ENCODE measurements around the gene RTN4RL1. TPM values are rescaled to one million over a fixed set of nuclear protein-coding genes. Genes with fewer than 3 reads are reported as not detected.

The RTN4RL1 gene
- total and polyA plus RNA-seq, 2 of the 13 experiments (the other 11 are each of a cell fraction or from before 2014, with no cell fraction given), result 0.01 TPM; not detected in 1

DNA sequence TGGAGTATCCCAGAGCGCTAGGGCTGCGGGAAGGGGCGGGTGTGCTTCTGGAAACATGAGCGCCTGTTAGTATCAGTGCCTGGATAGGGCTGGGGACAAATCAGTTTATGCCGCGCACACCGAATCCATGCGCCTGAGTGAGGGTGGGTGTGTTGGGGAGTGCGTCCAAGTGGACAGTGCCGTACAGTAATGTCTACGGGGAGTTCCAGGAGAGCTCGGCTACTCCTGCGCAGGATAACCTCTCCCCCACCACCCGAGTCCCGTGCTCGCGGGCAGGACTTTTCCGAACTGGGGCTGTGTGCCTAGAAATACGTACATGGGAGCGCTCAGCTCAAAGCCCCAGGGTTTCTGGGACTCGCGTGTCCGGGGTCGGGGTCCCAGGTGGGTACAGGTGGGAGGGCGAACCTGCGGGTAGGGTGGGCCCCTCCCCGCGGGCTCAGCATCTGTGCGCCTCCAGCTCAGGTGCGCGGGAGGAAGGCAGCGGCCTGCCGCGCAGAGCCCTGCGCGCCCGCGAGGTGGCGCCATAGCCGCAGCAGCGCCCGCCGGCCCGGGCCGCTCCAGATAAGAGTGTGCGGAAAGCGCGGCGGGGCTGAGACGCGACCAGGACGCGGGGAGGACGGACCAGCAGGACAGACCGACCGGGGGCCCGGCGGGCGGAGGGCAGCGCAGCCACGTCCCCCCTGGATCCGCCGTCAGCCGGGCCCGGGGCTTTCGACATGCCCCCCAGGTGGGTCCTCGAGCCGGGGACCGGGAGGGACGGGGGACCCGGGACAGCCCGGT lies 29.6 kb upstream of the RTN4RL1 start, which contains the start of gene HIC1 (continued):
- no peak for TF ChIP-seq HOMEZ (CRISPR knock-in tag; IDR thresholded peaks at IDR 0.05; ENCODE audit: low read depth)
- no peak for TF ChIP-seq FOXK2 (IDR thresholded peaks at IDR 0.05)
- TF ChIP-seq ZNF34 (CRISPR knock-in tag; IDR thresholded peaks at IDR 0.05; ENCODE audit: borderline replicate concordance), result 0 out of 2 replicates have a peak, but pooled peaks have one; percentile 29
- no peak for TF ChIP-seq RBAK (CRISPR knock-in tag; IDR thresholded peaks at IDR 0.05)
- TF ChIP-seq, protein P1, sequence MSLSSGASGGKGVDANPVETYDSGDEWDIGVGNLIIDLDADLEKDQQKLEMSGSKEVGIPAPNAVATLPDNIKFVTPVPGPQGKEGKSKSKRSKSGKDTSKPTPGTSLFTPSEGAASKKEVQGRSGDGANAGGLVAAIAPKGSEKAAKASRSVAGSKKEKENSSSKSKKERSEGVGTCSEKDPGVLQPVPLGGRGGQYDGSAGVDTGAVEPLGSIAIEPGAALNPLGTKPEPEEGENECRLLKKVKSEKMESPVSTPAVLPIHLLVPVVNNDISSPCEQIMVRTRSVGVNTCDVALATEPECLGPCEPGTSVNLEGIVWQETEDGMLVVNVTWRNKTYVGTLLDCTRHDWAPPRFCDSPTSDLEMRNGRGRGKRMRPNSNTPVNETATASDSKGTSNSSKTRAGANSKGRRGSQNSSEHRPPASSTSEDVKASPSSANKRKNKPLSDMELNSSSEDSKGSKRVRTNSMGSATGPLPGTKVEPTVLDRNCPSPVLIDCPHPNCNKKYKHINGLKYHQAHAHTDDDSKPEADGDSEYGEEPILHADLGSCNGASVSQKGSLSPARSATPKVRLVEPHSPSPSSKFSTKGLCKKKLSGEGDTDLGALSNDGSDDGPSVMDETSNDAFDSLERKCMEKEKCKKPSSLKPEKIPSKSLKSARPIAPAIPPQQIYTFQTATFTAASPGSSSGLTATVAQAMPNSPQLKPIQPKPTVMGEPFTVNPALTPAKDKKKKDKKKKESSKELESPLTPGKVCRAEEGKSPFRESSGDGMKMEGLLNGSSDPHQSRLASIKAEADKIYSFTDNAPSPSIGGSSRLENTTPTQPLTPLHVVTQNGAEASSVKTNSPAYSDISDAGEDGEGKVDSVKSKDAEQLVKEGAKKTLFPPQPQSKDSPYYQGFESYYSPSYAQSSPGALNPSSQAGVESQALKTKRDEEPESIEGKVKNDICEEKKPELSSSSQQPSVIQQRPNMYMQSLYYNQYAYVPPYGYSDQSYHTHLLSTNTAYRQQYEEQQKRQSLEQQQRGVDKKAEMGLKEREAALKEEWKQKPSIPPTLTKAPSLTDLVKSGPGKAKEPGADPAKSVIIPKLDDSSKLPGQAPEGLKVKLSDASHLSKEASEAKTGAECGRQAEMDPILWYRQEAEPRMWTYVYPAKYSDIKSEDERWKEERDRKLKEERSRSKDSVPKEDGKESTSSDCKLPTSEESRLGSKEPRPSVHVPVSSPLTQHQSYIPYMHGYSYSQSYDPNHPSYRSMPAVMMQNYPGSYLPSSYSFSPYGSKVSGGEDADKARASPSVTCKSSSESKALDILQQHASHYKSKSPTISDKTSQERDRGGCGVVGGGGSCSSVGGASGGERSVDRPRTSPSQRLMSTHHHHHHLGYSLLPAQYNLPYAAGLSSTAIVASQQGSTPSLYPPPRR (CRISPR knock-in tag; IDR thresholded peaks at IDR 0.05; ENCODE audit: borderline replicate concordance), result no peak; the same call in 1 of the 2 replicates
- TF ChIP-seq ADNP (CRISPR knock-in tag; IDR thresholded peaks at IDR 0.05), result no peak
- TF ChIP-seq ZNF672 (CRISPR knock-in tag; IDR thresholded peaks at IDR 0.05), result no peak
- TF ChIP-seq ZFP82 (CRISPR knock-in tag; IDR thresholded peaks at IDR 0.05; ENCODE audit: borderline replicate concordance), result peak; percentile 31; the same call in 1 of the 2 replicates
- no peak for TF ChIP-seq SRY (CRISPR knock-in tag; IDR thresholded peaks at IDR 0.05)
- TF ChIP-seq, protein P2, sequence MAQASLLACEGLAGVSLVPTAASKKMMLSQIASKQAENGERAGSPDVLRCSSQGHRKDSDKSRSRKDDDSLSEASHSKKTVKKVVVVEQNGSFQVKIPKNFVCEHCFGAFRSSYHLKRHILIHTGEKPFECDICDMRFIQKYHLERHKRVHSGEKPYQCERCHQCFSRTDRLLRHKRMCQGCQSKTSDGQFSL (CRISPR knock-in tag; IDR thresholded peaks at IDR 0.05), result no peak
- no peak for TF ChIP-seq PAF1 (CRISPR knock-in tag; IDR thresholded peaks at IDR 0.05)
- TF ChIP-seq, protein P3, sequence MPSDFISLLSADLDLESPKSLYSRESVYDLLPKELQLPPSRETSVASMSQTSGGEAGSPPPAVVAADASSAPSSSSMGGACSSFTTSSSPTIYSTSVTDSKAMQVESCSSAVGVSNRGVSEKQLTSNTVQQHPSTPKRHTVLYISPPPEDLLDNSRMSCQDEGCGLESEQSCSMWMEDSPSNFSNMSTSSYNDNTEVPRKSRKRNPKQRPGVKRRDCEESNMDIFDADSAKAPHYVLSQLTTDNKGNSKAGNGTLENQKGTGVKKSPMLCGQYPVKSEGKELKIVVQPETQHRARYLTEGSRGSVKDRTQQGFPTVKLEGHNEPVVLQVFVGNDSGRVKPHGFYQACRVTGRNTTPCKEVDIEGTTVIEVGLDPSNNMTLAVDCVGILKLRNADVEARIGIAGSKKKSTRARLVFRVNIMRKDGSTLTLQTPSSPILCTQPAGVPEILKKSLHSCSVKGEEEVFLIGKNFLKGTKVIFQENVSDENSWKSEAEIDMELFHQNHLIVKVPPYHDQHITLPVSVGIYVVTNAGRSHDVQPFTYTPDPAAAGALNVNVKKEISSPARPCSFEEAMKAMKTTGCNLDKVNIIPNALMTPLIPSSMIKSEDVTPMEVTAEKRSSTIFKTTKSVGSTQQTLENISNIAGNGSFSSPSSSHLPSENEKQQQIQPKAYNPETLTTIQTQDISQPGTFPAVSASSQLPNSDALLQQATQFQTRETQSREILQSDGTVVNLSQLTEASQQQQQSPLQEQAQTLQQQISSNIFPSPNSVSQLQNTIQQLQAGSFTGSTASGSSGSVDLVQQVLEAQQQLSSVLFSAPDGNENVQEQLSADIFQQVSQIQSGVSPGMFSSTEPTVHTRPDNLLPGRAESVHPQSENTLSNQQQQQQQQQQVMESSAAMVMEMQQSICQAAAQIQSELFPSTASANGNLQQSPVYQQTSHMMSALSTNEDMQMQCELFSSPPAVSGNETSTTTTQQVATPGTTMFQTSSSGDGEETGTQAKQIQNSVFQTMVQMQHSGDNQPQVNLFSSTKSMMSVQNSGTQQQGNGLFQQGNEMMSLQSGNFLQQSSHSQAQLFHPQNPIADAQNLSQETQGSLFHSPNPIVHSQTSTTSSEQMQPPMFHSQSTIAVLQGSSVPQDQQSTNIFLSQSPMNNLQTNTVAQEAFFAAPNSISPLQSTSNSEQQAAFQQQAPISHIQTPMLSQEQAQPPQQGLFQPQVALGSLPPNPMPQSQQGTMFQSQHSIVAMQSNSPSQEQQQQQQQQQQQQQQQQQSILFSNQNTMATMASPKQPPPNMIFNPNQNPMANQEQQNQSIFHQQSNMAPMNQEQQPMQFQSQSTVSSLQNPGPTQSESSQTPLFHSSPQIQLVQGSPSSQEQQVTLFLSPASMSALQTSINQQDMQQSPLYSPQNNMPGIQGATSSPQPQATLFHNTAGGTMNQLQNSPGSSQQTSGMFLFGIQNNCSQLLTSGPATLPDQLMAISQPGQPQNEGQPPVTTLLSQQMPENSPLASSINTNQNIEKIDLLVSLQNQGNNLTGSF (CRISPR knock-in tag; IDR thresholded peaks at IDR 0.05), result no peak
- TF ChIP-seq ZNF44 (CRISPR knock-in tag; IDR thresholded peaks at IDR 0.05), result no peak
- no peak for TF ChIP-seq FOXM1 (CRISPR knock-in tag; IDR thresholded peaks at IDR 0.05)
- TF ChIP-seq MTA3 (CRISPR knock-in tag; IDR thresholded peaks at IDR 0.05), result no peak
- no peak for TF ChIP-seq RCOR2 (CRISPR knock-in tag; IDR thresholded peaks at IDR 0.05)
- no peak for TF ChIP-seq ZNF138 (CRISPR knock-in tag; IDR thresholded peaks at IDR 0.05; ENCODE audit: low read depth)

All from HepG2 (cell line).